Measurements from ENCODE around the gene DLG1.

DNA sequence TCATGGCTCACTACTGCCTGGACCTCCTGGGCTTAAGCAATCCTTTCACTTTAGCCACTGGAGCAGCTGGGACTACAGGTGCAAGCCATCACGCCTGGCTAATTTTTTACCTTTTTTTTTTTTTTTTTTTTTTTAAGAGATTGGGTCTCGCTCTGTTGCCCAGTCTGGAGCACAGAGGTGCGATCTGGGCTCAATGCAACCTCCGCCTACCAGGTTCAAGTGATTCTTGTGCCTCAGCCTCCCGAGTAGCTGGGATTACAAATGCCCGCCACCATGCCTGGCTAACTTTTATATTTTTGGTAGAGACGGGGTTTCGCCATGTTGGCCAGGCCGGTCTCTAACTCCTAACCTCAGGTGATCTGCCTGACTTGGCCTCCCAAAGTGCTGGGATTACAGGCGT lies 218.1 kb downstream of the DLG1 start:
- TF ChIP-seq CTCF (IDR thresholded peaks at IDR 0.05; ENCODE audit: low read depth, low read length, missing input control) (no peak), MAX (IDR thresholded peaks at IDR 0.05) (no peak)
- TF ChIP-seq, protein P1, sequence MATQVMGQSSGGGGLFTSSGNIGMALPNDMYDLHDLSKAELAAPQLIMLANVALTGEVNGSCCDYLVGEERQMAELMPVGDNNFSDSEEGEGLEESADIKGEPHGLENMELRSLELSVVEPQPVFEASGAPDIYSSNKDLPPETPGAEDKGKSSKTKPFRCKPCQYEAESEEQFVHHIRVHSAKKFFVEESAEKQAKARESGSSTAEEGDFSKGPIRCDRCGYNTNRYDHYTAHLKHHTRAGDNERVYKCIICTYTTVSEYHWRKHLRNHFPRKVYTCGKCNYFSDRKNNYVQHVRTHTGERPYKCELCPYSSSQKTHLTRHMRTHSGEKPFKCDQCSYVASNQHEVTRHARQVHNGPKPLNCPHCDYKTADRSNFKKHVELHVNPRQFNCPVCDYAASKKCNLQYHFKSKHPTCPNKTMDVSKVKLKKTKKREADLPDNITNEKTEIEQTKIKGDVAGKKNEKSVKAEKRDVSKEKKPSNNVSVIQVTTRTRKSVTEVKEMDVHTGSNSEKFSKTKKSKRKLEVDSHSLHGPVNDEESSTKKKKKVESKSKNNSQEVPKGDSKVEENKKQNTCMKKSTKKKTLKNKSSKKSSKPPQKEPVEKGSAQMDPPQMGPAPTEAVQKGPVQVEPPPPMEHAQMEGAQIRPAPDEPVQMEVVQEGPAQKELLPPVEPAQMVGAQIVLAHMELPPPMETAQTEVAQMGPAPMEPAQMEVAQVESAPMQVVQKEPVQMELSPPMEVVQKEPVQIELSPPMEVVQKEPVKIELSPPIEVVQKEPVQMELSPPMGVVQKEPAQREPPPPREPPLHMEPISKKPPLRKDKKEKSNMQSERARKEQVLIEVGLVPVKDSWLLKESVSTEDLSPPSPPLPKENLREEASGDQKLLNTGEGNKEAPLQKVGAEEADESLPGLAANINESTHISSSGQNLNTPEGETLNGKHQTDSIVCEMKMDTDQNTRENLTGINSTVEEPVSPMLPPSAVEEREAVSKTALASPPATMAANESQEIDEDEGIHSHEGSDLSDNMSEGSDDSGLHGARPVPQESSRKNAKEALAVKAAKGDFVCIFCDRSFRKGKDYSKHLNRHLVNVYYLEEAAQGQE (IDR thresholded peaks at IDR 0.05): no peak

Measured in liver (tissue), 2 donors.